Osteoblast (primary cell): ENCODE measurements around the gene TPRN. TPM values are rescaled to one million over a fixed set of nuclear protein-coding genes. Genes with fewer than 3 reads are reported as not detected.

ENCODE experiments used
- DNase-seq: peaks from one replicate; pipeline ENCODE4 v3.0.0; 2011; ENCODE audit warnings: low spot score, mixed read lengths; ENCODE audit not compliant: insufficient read length; ENCODE audit errors: missing footprints
- H2AFZ ChIP-seq: 2 replicates; pipeline ENCODE4 v1.6.0; 2011; ENCODE audit warnings: mild to moderate bottlenecking, low read length
- H3K27ac ChIP-seq: 2 replicates; pipeline ENCODE4 v1.5.1; 2011; ENCODE audit warnings: mild to moderate bottlenecking, low read depth, low read length, moderate library complexity
- H3K27me3 ChIP-seq: 2 replicates; pipeline ENCODE4 v1.6.0; 2012; ENCODE audit warnings: mild to moderate bottlenecking, control low read depth, inconsistent platforms, low read length, moderate library complexity; ENCODE audit not compliant: insufficient read depth
- H3K36me3 ChIP-seq: 2 replicates; pipeline ENCODE4 v1.5.1; 2011; ENCODE audit warnings: mild to moderate bottlenecking, low read length, control low read depth, moderate library complexity; ENCODE audit not compliant: insufficient read depth
- H3K4me1 ChIP-seq: 2 replicates; pipeline ENCODE4 v1.5.1; 2011; ENCODE audit warnings: mild to moderate bottlenecking, low read length, control low read depth, moderate library complexity; ENCODE audit not compliant: insufficient read depth
- H3K4me2 ChIP-seq: 2 replicates; pipeline ENCODE4 v1.6.0; 2011; ENCODE audit warnings: mild to moderate bottlenecking, low read length; ENCODE audit not compliant: insufficient read depth
- H3K4me3 ChIP-seq: fragments of 200-600 bp; sonication (generic); 3 replicates; pipeline ENCODE4 v1.5.1; 2012; ENCODE audit warnings: mild to moderate bottlenecking, low read length, inconsistent platforms; ENCODE audit not compliant: insufficient read depth
- H3K79me2 ChIP-seq: 2 replicates; pipeline ENCODE4 v1.6.0; 2012; ENCODE audit warnings: mild to moderate bottlenecking, low read length, control low read depth, inconsistent platforms; ENCODE audit not compliant: insufficient read depth
- H3K9me3 ChIP-seq: 2 replicates; pipeline ENCODE4 v1.5.1; 2011; ENCODE audit warnings: low read depth, low read length, control low read depth
- H4K20me1 ChIP-seq: 2 replicates; pipeline ENCODE4 v1.6.0; 2012; ENCODE audit warnings: mild to moderate bottlenecking, low read length, control low read depth; ENCODE audit not compliant: insufficient read depth
- total RNA-seq: library from RNA; depleted of rRNA; stranded (reverse); fragments of >200 nt; gene quantifications from 2 replicates; pipeline ENCODE4 v1.2.3, GENCODE V29; 2012
- TF ChIP-seq, protein P1 (sequence below): IDR thresholded peaks from 2 replicates; pipeline ENCODE4 v1.5.1; 2011; ENCODE audit warnings: mild to moderate bottlenecking, low read depth, low read length, moderate library complexity; ENCODE audit errors: extremely low read depth

The TPRN gene
- total RNA-seq, 1 donor: 10.5 TPM

DNA sequence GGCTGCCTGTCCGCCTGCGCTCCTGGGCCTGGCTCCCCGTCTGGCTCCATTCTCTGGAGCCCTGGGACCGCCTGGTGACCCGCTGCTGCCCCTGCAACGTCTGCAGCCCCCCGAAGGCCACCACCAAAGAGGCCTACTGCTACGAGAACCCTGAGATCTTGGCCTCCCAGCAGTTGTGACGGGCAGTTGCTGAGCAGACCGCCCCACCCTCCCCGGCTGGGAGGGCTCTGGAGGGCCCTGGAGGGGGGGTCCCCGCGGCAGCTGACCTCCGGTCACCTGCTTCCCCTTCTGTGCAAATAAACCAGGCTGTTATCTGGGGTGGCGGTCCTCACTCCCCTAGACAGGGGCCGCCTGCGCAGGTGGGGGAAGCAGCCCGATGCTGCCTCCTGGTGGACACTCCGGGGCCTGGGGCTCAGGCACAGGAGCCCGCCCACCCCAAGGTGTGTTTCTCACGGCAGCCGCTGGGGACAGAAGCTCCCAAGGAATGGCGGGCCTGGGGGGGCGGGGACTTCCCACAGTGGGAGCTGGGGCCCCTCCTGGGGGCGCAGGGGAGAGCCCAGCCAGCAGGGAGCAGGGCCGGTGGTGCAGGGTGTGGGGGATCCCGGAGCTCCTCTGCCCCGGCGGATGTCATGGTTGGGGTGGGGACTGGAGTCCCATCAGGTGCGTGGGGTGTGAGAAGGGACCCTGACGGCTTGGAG, 35.8 kb upstream of the TPRN start:
- TF ChIP-seq, protein P1, sequence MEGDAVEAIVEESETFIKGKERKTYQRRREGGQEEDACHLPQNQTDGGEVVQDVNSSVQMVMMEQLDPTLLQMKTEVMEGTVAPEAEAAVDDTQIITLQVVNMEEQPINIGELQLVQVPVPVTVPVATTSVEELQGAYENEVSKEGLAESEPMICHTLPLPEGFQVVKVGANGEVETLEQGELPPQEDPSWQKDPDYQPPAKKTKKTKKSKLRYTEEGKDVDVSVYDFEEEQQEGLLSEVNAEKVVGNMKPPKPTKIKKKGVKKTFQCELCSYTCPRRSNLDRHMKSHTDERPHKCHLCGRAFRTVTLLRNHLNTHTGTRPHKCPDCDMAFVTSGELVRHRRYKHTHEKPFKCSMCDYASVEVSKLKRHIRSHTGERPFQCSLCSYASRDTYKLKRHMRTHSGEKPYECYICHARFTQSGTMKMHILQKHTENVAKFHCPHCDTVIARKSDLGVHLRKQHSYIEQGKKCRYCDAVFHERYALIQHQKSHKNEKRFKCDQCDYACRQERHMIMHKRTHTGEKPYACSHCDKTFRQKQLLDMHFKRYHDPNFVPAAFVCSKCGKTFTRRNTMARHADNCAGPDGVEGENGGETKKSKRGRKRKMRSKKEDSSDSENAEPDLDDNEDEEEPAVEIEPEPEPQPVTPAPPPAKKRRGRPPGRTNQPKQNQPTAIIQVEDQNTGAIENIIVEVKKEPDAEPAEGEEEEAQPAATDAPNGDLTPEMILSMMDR: peak; percentile 91
- peak; percentile 100 for DNase-seq

DNA sequence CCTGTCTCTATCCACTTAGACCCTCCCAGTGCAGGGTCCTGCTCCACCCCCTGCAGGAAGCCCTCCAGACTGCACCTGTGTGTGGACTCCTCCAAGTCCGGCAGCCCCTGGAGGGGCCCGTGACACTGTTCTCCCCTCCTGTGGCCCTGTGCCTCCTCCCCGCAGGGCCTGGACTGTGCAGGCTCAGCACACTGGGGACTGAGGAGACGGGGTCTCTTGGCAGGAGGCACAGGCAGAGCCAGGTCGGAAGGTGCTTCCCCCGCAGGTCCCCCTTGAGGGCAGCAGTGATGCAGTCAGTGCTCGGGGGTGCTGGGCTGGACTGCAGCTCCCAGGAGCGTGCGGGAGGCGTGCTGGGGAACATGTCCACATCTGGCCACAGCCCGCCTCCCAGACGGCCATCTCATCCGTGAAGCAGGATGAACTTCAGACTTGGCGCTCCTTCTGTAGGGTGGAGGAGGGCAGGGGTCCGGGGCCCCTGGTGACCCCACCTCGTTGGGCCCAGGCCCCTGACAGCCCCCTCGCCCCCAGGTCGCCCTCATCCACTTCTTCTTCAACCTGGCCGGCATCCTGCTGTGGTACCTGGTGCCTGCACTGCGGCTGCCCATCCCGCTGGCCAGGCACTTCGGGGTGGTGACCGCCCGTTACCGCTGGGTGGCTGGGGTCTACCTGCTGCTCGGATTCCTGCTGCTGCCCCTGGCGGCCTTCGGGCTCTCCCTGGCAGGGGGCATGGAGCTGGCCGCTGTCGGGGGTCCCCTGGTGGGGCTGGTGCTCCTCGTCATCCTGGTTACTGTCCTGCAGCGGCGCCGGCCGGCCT, 35.1 kb upstream of the TPRN start:
- TF ChIP-seq, protein P1: no peak
- Histone ChIP-seq H3K4me2 (no peak overlapping the region), H3K27ac (no peak overlapping the region)

More for the DNA sequence above, 35.8 kb upstream of the TPRN start:
- Histone ChIP-seq H2AFZ (no peak overlapping the region), H3K27me3 (no peaks in the 10 kb centered on the region), H3K27ac (no peak overlapping the region), H3K79me2 (peaks cover 20% of the 10 kb centered on the region), H3K4me1 (peaks cover 3% of the 10 kb centered on the region), H3K9me3 (no peaks in the 10 kb centered on the region), H4K20me1 (peaks cover 10% of the 10 kb centered on the region), H3K4me2 (no peak overlapping the region), H3K36me3 (no peaks in the 10 kb centered on the region), H3K4me3 (peak overlapping the region; percentile 7)

DNA sequence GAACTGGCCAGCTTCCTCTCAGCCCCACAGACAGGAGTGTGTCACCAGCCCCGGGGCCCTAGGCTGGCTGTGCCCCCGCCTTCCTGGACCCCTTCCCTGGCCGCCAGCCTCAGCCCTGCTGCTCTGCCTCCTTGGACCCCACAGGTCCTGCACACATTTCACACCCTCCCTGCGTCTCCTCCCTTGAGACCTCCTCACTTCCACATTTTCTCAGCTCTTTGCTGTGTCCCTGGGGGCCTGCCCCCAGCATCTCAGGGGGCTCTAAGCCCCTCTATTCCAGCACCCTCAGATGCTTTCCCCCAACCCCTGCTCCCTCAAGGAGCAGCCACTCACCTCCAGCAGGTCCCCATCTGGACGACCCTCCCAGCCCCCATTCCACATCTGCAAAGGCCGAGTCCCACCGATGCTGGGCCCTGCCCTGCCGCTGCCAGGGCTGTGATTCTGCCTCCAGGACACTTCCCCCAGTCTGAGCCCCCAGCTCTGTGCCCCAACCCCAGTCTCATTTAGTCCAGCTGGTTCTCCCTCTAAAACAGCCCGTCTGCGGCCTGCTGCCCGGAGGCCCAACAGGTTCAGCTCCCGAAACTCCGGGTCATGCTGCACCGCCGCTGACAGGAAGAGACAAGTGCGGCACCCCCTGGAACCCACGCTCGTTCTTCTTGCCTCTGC, 34.4 kb upstream of the TPRN start:
- Histone ChIP-seq H3K9me3 (no peaks in the 10 kb centered on the region), H3K36me3 (no peaks in the 10 kb centered on the region), H3K27ac (no peak overlapping the region), H3K4me3 (no peak overlapping the region), H3K4me2 (no peak overlapping the region), H3K79me2 (peaks cover 20% of the 10 kb centered on the region), H3K4me1 (peaks cover 3% of the 10 kb centered on the region), H3K27me3 (no peaks in the 10 kb centered on the region), H2AFZ (no peak overlapping the region), H4K20me1 (peaks cover 10% of the 10 kb centered on the region)
- no peak for DNase-seq
- TF ChIP-seq, protein P1: no peak

More for the DNA sequence above, 35.1 kb upstream of the TPRN start:
- no peaks in the 10 kb centered on the region for H3K9me3 ChIP-seq
- DNase-seq: no peak
- H4K20me1 ChIP-seq: peaks cover 10% of the 10 kb centered on the region
- H3K36me3 ChIP-seq: no peaks in the 10 kb centered on the region
- H2AFZ ChIP-seq: no peak overlapping the region
- no peak overlapping the region for H3K4me3 ChIP-seq
- H3K4me1 ChIP-seq: peaks cover 3% of the 10 kb centered on the region
- peaks cover 20% of the 10 kb centered on the region for H3K79me2 ChIP-seq
- H3K27me3 ChIP-seq: no peaks in the 10 kb centered on the region
